Hepatocyte (in vitro differentiated cells): ENCODE data around the gene SLC35A3. TPM values are rescaled to one million over a fixed set of nuclear protein-coding genes. Genes with fewer than 3 reads are reported as not detected.

Experiments used
- DNase-seq: peaks from one replicate; pipeline ENCODE4 v3.0.0-alpha.2; 2016; ENCODE audit warnings: low spot score
- H2AFZ ChIP-seq: fragments of 200-600 bp; sonication (generic); 2 replicates; pipeline ENCODE4 v1.6.0; 2016; ENCODE audit warnings: antibody characterized with exemption, mild to moderate bottlenecking
- H3K27ac ChIP-seq: fragments of 200-600 bp; sonication (generic); 2 replicates; pipeline ENCODE4 v1.5.1; 2016; ENCODE audit warnings: mild to moderate bottlenecking
- H3K27me3 ChIP-seq: fragments of 200-600 bp; sonication (generic); 2 replicates; pipeline ENCODE4 v1.6.1; 2016
- H3K36me3 ChIP-seq: fragments of 200-600 bp; sonication (generic); replicated peaks from 2 replicates; pipeline ENCODE4 v1.5.1; 2016; ENCODE audit warnings: low read depth; ENCODE audit not compliant: insufficient read depth
- H3K4me1 ChIP-seq: fragments of 200-600 bp; sonication (generic); 2 replicates; pipeline ENCODE4 v1.5.1; 2016; ENCODE audit warnings: mild to moderate bottlenecking, moderate library complexity; ENCODE audit not compliant: insufficient read depth
- H3K4me2 ChIP-seq: fragments of 200-600 bp; sonication (generic); 2 replicates; pipeline ENCODE4 v1.6.0; 2016
- H3K4me3 ChIP-seq: fragments of 200-600 bp; sonication (generic); 2 replicates; pipeline ENCODE4 v1.5.1; 2016; ENCODE audit warnings: mild to moderate bottlenecking
- H3K79me2 ChIP-seq: fragments of 200-600 bp; sonication (generic); 2 replicates; pipeline ENCODE4 v1.6.0; 2017; ENCODE audit warnings: mild to moderate bottlenecking
- H3K9me2 ChIP-seq: fragments of 200-600 bp; sonication (generic); replicated peaks from 2 replicates; pipeline ENCODE4 v1.6.0; 2017; ENCODE audit warnings: mild to moderate bottlenecking; ENCODE audit not compliant: insufficient read depth
- H3K9me3 ChIP-seq: fragments of 200-600 bp; sonication (generic); 2 replicates; pipeline ENCODE4 v1.5.1; 2016; ENCODE audit warnings: low read depth, mild to moderate bottlenecking
- H4K20me1 ChIP-seq: fragments of 200-600 bp; sonication (generic); 2 replicates; pipeline ENCODE4 v1.6.0; 2016; ENCODE audit warnings: mild to moderate bottlenecking; ENCODE audit not compliant: insufficient read depth, poor library complexity, severe bottlenecking
- CTCF ChIP-seq: fragments of 200-600 bp; sonication (generic); IDR thresholded peaks from 2 replicates; pipeline ENCODE4 v1.5.1; 2016; ENCODE audit warnings: antibody characterized with exemption, mild to moderate bottlenecking; ENCODE audit not compliant: poor library complexity
- EZH2 ChIP-seq: fragments of 200-600 bp; sonication (generic); IDR thresholded peaks from 2 replicates; pipeline ENCODE4 v1.6.1; 2016; ENCODE audit warnings: antibody characterized with exemption, mild to moderate bottlenecking, borderline replicate concordance
- EZH2phosphoT487 ChIP-seq: fragments of 200-600 bp; sonication (generic); IDR thresholded peaks from one replicate; pipeline ENCODE4 v1.6.1; 2018; ENCODE audit warnings: antibody characterized with exemption, mild to moderate bottlenecking, low read depth, moderate library complexity; ENCODE audit not compliant: unreplicated experiment, severe bottlenecking
- WGBS: methylation state at CpG from one replicate; pipeline ENCODE4 v1.1.6; 2016; ENCODE audit warnings: low lambda C conversion rate; ENCODE audit errors: missing lambda C conversion rate; 5-methylcytosine and 5-hydroxymethylcytosine counted together
- polyA plus RNA-seq: library from polyadenylated mRNA; unstranded; fragments of >200 nt; fragmentation: Nextera tagmentation; extraction: Ambion mirVana; gene quantifications from 2 replicates; pipeline ENCODE4 v1.2.1, GENCODE V29; 2016
- total RNA-seq: library from RNA; depleted of rRNA; stranded (reverse); fragments of >200 nt; gene quantifications from 2 replicates; pipeline ENCODE4 v1.2.3, GENCODE V29; 2014

SLC35A3 gene
- total and polyA plus RNA-seq, 2 experiments from 2014 or later, result 18.9 to 56.1 TPM

- Histone ChIP-seq H3K36me3 (no peaks in the 10 kb centered on the region), H3K27me3 (no peaks in the 10 kb centered on the region), H3K9me2 (no peaks in the 10 kb centered on the region), H2AFZ (no peak overlapping the region), H3K4me3 (no peak overlapping the region), H3K79me2 (no peaks in the 10 kb centered on the region), H4K20me1 (no peaks in the 10 kb centered on the region), H3K4me2 (no peak overlapping the region), H3K4me1 (no peaks in the 10 kb centered on the region), H3K27ac (no peak overlapping the region), H3K9me3 (no peaks in the 10 kb centered on the region)
- no peak for DNase-seq
- no peak for TF ChIP-seq EZH2phosphoT487
Observed at GRCh38 chr1:99963041-99963795, 6.6 kb upstream of the SLC35A3 start.

- Histone ChIP-seq H3K4me1 (peaks cover 7% of the 10 kb centered on the region), H2AFZ (no peak overlapping the region), H3K4me3 (no peak overlapping the region), H3K36me3 (no peaks in the 10 kb centered on the region), H3K9me3 (no peaks in the 10 kb centered on the region), H3K4me2 (no peak overlapping the region), H3K27me3 (no peaks in the 10 kb centered on the region), H3K27ac (no peak overlapping the region), H4K20me1 (no peaks in the 10 kb centered on the region), H3K9me2 (no peaks in the 10 kb centered on the region), H3K79me2 (no peaks in the 10 kb centered on the region)
- no peak for DNase-seq
- TF ChIP-seq CTCF (no peak), EZH2phosphoT487 (no peak), EZH2 (no peak)
- WGBS, result 86% methylated on average over 3 of the region's 3 CpGs
Observed at GRCh38 chr1:99964806-99965205, 5.0 kb upstream of the SLC35A3 start.

- WGBS, result 70% methylated on average over 2 of the region's 2 CpGs
- no peaks in the 10 kb centered on the region for H3K36me3 ChIP-seq
- H3K4me1 ChIP-seq, result peaks cover 9% of the 10 kb centered on the region
- peaks cover 4% of the 10 kb centered on the region for H3K79me2 ChIP-seq
- H3K4me3 ChIP-seq, result no peak overlapping the region
- no peaks in the 10 kb centered on the region for H3K27me3 ChIP-seq
- no peak overlapping the region for H2AFZ ChIP-seq
- no peak overlapping the region for H3K4me2 ChIP-seq
- no peaks in the 10 kb centered on the region for H3K9me2 ChIP-seq
- H3K27ac ChIP-seq, result no peak overlapping the region
- H3K9me3 ChIP-seq, result no peaks in the 10 kb centered on the region
- no peak for DNase-seq
- TF ChIP-seq EZH2 (no peak), CTCF (no peak), EZH2phosphoT487 (no peak)
- H4K20me1 ChIP-seq, result no peaks in the 10 kb centered on the region
Observed at GRCh38 chr1:99965646-99966375, 4.0 kb upstream of the SLC35A3 start.

GRCh38 chr1:99968214-99968613 lies 1.6 kb upstream of the SLC35A3 start:
- WGBS, result 98% methylated on average over 4 of the region's 4 CpGs
- TF ChIP-seq EZH2phosphoT487, result no peak
- TF ChIP-seq EZH2, result no peak
- no peaks in the 10 kb centered on the region for H3K9me3 ChIP-seq

More at GRCh38 chr1:99968214-99968613, 1.6 kb upstream of the SLC35A3 start:
- Histone ChIP-seq H3K9me2 (no peaks in the 10 kb centered on the region), H4K20me1 (no peaks in the 10 kb centered on the region), H3K27ac (no peak overlapping the region), H3K36me3 (no peaks in the 10 kb centered on the region), H2AFZ (no peak overlapping the region), H3K4me3 (no peak overlapping the region), H3K4me2 (no peak overlapping the region), H3K79me2 (peaks cover 28% of the 10 kb centered on the region), H3K27me3 (no peaks in the 10 kb centered on the region), H3K4me1 (peaks cover 14% of the 10 kb centered on the region)
- DNase-seq, result no peak
